GM12878 (cell line): ENCODE data around the gene B3GALT5. TPM values are rescaled to one million over a fixed set of nuclear protein-coding genes. Genes with fewer than 3 reads are reported as not detected.

ENCODE experiments used
- ATAC-seq: fragments of 200-7000 bp; cut with Tn5 transposase; 3 replicates; pipeline ENCODE4 v1.9.1; 2020; ENCODE audit warnings: mild to moderate bottlenecking, moderate library complexity
- BruUV-seq: library from RNA; stranded (reverse); fragments of 400-500 nt; replicated peaks from 2 replicates; lab custom pipeline; 2021; lab: Mats Ljungman, UMichigan
- CTCF ChIA-PET: fragments of 300-600 bp; sonication (Branson Sonifier 250); formaldehyde crosslinking; extraction: SDS; loops from one replicate; lab custom pipeline; 2021; ENCODE audit warnings: inconsistent platforms; lab: Yijun Ruan, JAX
- POLR2A ChIA-PET: fragments of 350-600 bp; formaldehyde crosslinking; extraction: SDS; loops from one replicate; lab custom pipeline; 2021; ENCODE audit warnings: inconsistent platforms; lab: Charles Lee
- RAD21 ChIA-PET: fragments of 300-600 bp; sonication (Branson Sonifier 250); formaldehyde crosslinking; loops from one replicate; lab custom pipeline; 2023; ENCODE audit warnings: antibody characterized with exemption; ENCODE audit not compliant: unreplicated experiment; lab: Charles Lee
- SMC1A ChIA-PET: fragments of 300-600 bp; sonication (Branson Sonifier 250); formaldehyde crosslinking; loops from one replicate; lab custom pipeline; 2023; ENCODE audit not compliant: unreplicated experiment, uncharacterized antibody; lab: Charles Lee
- DNase-seq: peaks from one replicate; pipeline ENCODE4 v3.0.0-alpha.2; 2011; ENCODE audit warnings: low read depth, low spot score
- FAIRE-seq: peaks from 3 replicates; lab custom pipeline; 2011; peaks lifted over from hg19 to GRCh38; lab: Jason Lieb, UNC
- H2AFZ ChIP-seq: 2 replicates; pipeline ENCODE4 v1.6.0; 2011; ENCODE audit warnings: low read depth, low read length, control low read depth; ENCODE audit not compliant: control insufficient read depth
- H3K27ac ChIP-seq: 2 replicates; pipeline ENCODE4 v1.5.1; 2011; ENCODE audit warnings: control low read depth; ENCODE audit not compliant: control insufficient read depth, insufficient read depth
- H3K27me3 ChIP-seq, 2 experiments: replicated peaks in 1 of 2; 2 replicates each; pipeline versions ENCODE4 v1.6.0 to v1.6.1; 2011; ENCODE audit warnings: low read length in 1 of 2; ENCODE audit not compliant: control insufficient read depth in 2 of 2, insufficient read depth in 2 of 2
- H3K36me3 ChIP-seq, 2 experiments: 2 replicates each; pipeline ENCODE4 v1.5.1; 2011; ENCODE audit warnings: low read length in 1 of 2; ENCODE audit not compliant: control insufficient read depth in 2 of 2, insufficient read depth in 2 of 2
- H3K4me1 ChIP-seq: 2 replicates; pipeline ENCODE4 v1.6.1; 2011; ENCODE audit warnings: mild to moderate bottlenecking, low read length, moderate library complexity, mixed read lengths; ENCODE audit not compliant: control insufficient read depth, insufficient read depth
- H3K4me2 ChIP-seq: 2 replicates; pipeline ENCODE4 v1.6.0; 2011; ENCODE audit warnings: control low read depth; ENCODE audit not compliant: control insufficient read depth, insufficient read depth
- H3K4me3 ChIP-seq: fragments of 200-600 bp; sonication (generic); 2 replicates; pipeline ENCODE4 v1.5.1; 2016
- H3K79me2 ChIP-seq: 2 replicates; pipeline ENCODE4 v1.6.0; 2011; ENCODE audit warnings: low read length; ENCODE audit not compliant: control insufficient read depth, insufficient read depth
- H3K9ac ChIP-seq: 2 replicates; pipeline ENCODE4 v1.8.0; 2011; ENCODE audit warnings: low read length, control low read depth, mixed read lengths; ENCODE audit not compliant: control insufficient read depth, insufficient read depth
- H3K9me3 ChIP-seq: replicated peaks from 3 replicates; pipeline ENCODE4 v1.5.1; 2011; ENCODE audit warnings: mild to moderate bottlenecking, low read length; ENCODE audit not compliant: control insufficient read depth, insufficient read depth
- H4K20me1 ChIP-seq: 2 replicates; pipeline ENCODE4 v1.6.0; 2011; ENCODE audit not compliant: control insufficient read depth, insufficient read depth
- BMI1 ChIP-seq: fragments of 450-650 bp; IDR thresholded peaks from 2 replicates; pipeline ENCODE4 v1.6.1; 2016; ENCODE audit warnings: mild to moderate bottlenecking, moderate library complexity, borderline replicate concordance
- CBX5 ChIP-seq: sonication (generic); IDR thresholded peaks from 2 replicates; pipeline ENCODE4 v1.6.1; 2016; ENCODE audit warnings: low read depth, moderate library complexity, mild to moderate bottlenecking, inconsistent platforms
- DPF2 ChIP-seq: fragments of 450-650 bp; IDR thresholded peaks from 2 replicates; pipeline ENCODE4 v1.6.1; 2017; ENCODE audit warnings: mild to moderate bottlenecking
- EED ChIP-seq: sonication (generic); IDR thresholded peaks from 2 replicates; pipeline ENCODE4 v1.6.1; 2016; ENCODE audit warnings: antibody characterized with exemption, low read depth
- MAX ChIP-seq: IDR thresholded peaks from 2 replicates; pipeline ENCODE4 v1.6.1; 2012; ENCODE audit warnings: low read depth, low read length, improper control_type of control experiment
- NBN ChIP-seq: fragments of 450-650 bp; IDR thresholded peaks from 2 replicates; pipeline ENCODE4 v1.6.1; 2016
- RB1 ChIP-seq: fragments of 450-650 bp; formaldehyde crosslinking; IDR thresholded peaks from 2 replicates; pipeline ENCODE4 v1.6.1; 2017; ENCODE audit warnings: mild to moderate bottlenecking, borderline replicate concordance
- SREBF1 ChIP-seq: IDR thresholded peaks from 2 replicates; pipeline ENCODE4 v1.6.1; 2012; ENCODE audit warnings: mild to moderate bottlenecking, low read length
- YY1 ChIP-seq: IDR thresholded peaks from 2 replicates; pipeline ENCODE4 v1.6.1; 2011; ENCODE audit warnings: low read depth, mild to moderate bottlenecking, low read length
- ZBTB4 ChIP-seq: fragments of 450-650 bp; formaldehyde crosslinking; IDR thresholded peaks from 2 replicates; pipeline ENCODE4 v1.4.0; 2022; ENCODE audit warnings: mild to moderate bottlenecking, moderate library complexity
- ZNF24 ChIP-seq: fragments of 450-650 bp; IDR thresholded peaks from 2 replicates; pipeline ENCODE4 v1.6.1; 2017; ENCODE audit warnings: antibody characterized with exemption, mild to moderate bottlenecking
- ZNF384 ChIP-seq: IDR thresholded peaks from 2 replicates; pipeline ENCODE4 v1.6.1; 2012; ENCODE audit warnings: low read depth, mild to moderate bottlenecking, low read length, improper control_type of control experiment, borderline replicate concordance
- WGBS: methylation state at CpG from one replicate; pipeline ENCODE4 v1.1.6; 2016; ENCODE audit warnings: low lambda C conversion rate; ENCODE audit not compliant: insufficient replicate concordance, insufficient coverage; ENCODE audit errors: missing lambda C conversion rate; 5-methylcytosine and 5-hydroxymethylcytosine counted together
- in situ Hi-C: fragments of 300-500 bp; cut with MboI; formaldehyde crosslinking; loops from 9 replicates; pipeline ENCODE4 v1.14.3; 2018; ENCODE audit warnings: mixed read lengths
- intact Hi-C: fragments of 100-400 bp; cut with micrococcal nuclease; formaldehyde crosslinking; loops from one replicate; pipeline ENCODE4 v1.14.2; 2022; ENCODE audit not compliant: unreplicated experiment
- polyA plus RNA-seq, 11 experiments: library from polyadenylated mRNA; depleted of rRNA in 4 of 11; unstranded in 6 of 11; stranded (reverse) in 5 of 11; fragments of >200 nt; fragmentation: Nextera tagmentation in 4 of 11; fragmentation: Illumina TruSeq in 1 of 11; extraction: Ambion mirVana in 4 of 11; extraction: Trizol in 1 of 11; gene quantifications; 1 replicate in 1 of 11; 2 replicates in 10 of 11; pipeline versions ENCODE4 v1.2.1 to v1.2.3, GENCODE V29; 2011 to 2016; ENCODE audit warnings: inconsistent platforms in 2 of 11, missing spikeins in 2 of 11, low read depth in 1 of 11
- total RNA-seq, 4 experiments: library from RNA; depleted of rRNA in 3 of 4; stranded (reverse); fragments of >200 nt in 3 of 4; fragmentation: Illumina TruSeq in 1 of 4; extraction: Trizol in 1 of 4; gene quantifications; 2 replicates each; pipeline versions ENCODE4 v1.2.1 to v1.2.3, GENCODE V29; 2013 to 2021
- TF ChIP-seq, protein P1 (sequence below): fragments of 450-650 bp; formaldehyde crosslinking; IDR thresholded peaks from 2 replicates; pipeline ENCODE4 v1.4.0; 2020; ENCODE audit warnings: mild to moderate bottlenecking, moderate library complexity
- TF ChIP-seq, protein P2 (sequence below): IDR thresholded peaks from 2 replicates; pipeline ENCODE4 v1.6.1; 2011; ENCODE audit warnings: borderline replicate concordance, low read depth, mild to moderate bottlenecking, moderate library complexity, mixed read lengths, low read length; ENCODE audit not compliant: insufficient read depth; ENCODE audit errors: extremely low read length

The B3GALT5 gene
- total and polyA plus RNA-seq, 10 of the 15 experiments (the other 5 are each of a cell fraction or from before 2014, with no cell fraction given) = 0.03 to 0.04 TPM; not detected in 8

DNA sequence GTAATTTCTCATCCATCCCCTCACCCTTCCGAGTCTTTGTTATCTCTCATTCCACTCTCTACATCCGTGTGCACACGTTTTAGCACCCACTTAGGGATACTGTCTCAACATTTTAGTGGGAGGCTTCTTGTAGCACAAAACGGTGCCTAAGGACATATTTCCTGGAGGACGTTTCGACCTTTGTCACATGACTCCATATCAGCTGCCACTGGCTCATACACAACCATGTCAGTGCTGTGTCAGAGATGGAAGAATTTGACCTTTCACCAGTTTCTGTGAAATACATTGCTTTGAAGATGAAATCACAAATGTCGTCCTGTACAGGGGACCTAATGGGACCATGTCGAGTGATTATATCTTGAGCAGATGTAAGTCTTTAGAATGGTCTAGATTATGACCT, 15.6 kb downstream of the B3GALT5 start:
- ChIA-PET SMC1A (no interaction called here), CTCF (no interaction called here), POLR2A (no interaction called here), RAD21 (no interaction called here)
- Histone ChIP-seq H3K36me3 (no peaks in the 10 kb centered on the region), H3K4me3 (no peak overlapping the region), H3K79me2 (no peaks in the 10 kb centered on the region), H4K20me1 (no peaks in the 10 kb centered on the region), H3K27me3 (no peaks in the 10 kb centered on the region), H3K27ac (no peak overlapping the region), H3K4me1 (no peaks in the 10 kb centered on the region), H3K4me2 (no peak overlapping the region), H2AFZ (no peak overlapping the region), H3K9ac (no peak overlapping the region), H3K9me3 (no peaks in the 10 kb centered on the region)
- intact Hi-C loops (no loop called here), in situ Hi-C loops (no loop called here)
- DNase-seq = no peak
- 4% methylated on average over 8 of the region's 8 CpGs for WGBS
- no peak for FAIRE-seq
- no peak for ATAC-seq
- BruUV-seq = no TSS peak
- TF ChIP-seq EED (no peak), RB1 (no peak), SREBF1 (no peak), BMI1 (no peak), ZNF24 (no peak), CBX5 (no peak), YY1 (no peak), MAX (no peak), ZBTB4 (CRISPR knock-in tag) (no peak), NBN (no peak), ZNF384 (no peak), DPF2 (no peak)
- TF ChIP-seq, protein P1, sequence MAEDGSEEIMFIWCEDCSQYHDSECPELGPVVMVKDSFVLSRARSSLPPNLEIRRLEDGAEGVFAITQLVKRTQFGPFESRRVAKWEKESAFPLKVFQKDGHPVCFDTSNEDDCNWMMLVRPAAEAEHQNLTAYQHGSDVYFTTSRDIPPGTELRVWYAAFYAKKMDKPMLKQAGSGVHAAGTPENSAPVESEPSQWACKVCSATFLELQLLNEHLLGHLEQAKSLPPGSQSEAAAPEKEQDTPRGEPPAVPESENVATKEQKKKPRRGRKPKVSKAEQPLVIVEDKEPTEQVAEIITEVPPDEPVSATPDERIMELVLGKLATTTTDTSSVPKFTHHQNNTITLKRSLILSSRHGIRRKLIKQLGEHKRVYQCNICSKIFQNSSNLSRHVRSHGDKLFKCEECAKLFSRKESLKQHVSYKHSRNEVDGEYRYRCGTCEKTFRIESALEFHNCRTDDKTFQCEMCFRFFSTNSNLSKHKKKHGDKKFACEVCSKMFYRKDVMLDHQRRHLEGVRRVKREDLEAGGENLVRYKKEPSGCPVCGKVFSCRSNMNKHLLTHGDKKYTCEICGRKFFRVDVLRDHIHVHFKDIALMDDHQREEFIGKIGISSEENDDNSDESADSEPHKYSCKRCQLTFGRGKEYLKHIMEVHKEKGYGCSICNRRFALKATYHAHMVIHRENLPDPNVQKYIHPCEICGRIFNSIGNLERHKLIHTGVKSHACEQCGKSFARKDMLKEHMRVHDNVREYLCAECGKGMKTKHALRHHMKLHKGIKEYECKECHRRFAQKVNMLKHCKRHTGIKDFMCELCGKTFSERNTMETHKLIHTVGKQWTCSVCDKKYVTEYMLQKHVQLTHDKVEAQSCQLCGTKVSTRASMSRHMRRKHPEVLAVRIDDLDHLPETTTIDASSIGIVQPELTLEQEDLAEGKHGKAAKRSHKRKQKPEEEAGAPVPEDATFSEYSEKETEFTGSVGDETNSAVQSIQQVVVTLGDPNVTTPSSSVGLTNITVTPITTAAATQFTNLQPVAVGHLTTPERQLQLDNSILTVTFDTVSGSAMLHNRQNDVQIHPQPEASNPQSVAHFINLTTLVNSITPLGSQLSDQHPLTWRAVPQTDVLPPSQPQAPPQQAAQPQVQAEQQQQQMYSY (CRISPR knock-in tag) = no peak
- TF ChIP-seq, protein P2, sequence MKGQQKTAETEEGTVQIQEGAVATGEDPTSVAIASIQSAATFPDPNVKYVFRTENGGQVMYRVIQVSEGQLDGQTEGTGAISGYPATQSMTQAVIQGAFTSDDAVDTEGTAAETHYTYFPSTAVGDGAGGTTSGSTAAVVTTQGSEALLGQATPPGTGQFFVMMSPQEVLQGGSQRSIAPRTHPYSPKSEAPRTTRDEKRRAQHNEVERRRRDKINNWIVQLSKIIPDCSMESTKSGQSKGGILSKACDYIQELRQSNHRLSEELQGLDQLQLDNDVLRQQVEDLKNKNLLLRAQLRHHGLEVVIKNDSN = no peak
